ENCODE results near the gene SH3BP2. TPM values are rescaled to one million over a fixed set of nuclear protein-coding genes. Genes with fewer than 3 reads are reported as not detected.

Gene SH3BP2
- total and polyA plus RNA-seq, 2 donors from 2014 or later = 27.3 to 128 TPM

- intact Hi-C loops (cut with DNase I) = no loop called here
- no peak overlapping the region for H3K27ac ChIP-seq (ENCODE audit: low read depth in 2 of 2, low read length in 2 of 2)
- no peak for TF ChIP-seq CTCF (IDR thresholded peaks at IDR 0.05; ENCODE audit: borderline replicate concordance, extremely low read depth, insufficient read depth)
Measured at GRCh38 chr4:2833671-2834000, 40.8 kb downstream of the SH3BP2 start.

DNA sequence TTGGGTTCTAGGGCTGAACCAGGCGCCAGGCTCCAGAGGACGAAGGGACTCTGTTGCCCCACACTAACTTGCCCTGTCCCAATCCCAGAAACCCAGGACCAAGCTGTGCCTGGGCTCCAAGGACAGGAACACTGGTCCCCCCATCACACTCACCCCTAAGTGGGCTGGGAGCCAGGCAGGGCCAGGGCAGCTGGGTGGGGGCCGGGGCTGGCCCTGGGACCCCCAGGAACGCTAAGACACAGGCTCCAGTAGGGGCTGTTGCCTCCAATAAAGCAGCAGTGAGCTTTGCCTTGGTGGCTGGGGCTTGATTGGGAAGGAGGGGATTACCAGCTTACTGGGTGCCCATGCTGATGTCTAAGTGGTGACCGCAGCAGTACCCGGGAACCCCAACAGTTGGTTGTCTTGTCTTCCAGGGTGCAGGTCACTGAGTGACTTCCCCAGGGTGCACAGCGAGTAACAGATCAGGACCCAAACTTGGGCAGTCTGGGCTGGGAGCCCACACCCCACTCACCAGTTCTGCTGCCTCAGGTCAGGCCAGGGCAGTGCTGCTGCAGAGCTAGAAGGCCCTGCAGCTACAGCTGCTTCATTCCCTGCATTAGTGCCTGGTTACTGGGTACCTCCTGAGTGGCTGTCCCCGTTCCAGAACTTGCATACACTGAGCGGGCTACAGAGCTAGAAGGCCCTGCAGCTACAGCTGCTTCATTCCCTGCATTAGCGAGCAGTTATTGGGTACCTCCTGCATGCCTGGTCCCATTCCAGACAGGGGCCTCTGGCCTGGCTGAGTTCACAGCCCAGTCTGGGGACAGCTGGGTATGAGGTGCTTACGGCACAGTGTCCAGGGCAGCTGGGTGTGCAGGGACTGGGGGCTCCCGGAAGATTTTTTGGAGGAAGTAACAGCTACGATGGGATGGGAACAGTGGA lies 41.4 kb downstream of the SH3BP2 start:
- no peak for TF ChIP-seq CTCF (IDR thresholded peaks at IDR 0.05; ENCODE audit: borderline replicate concordance, extremely low read depth, insufficient read depth)
- peak in 2 of 5 donors; percentile 18 to 51 for DNase-seq
- Histone ChIP-seq H3K4me3 (ENCODE audit: low read length in 3 of 3) (no peak overlapping the region), H3K27me3 (ENCODE audit: control insufficient read depth, insufficient read depth, low read length) (no peaks in the 10 kb centered on the region), H3K4me1 (ENCODE audit: control insufficient read depth in 2 of 3, insufficient read depth in 2 of 3, low read depth in 1 of 3, low read length in 3 of 3) (peaks cover 0 to 7% (median 6%) of the 10 kb centered on the region in 3 donors), H3K9me3 (ENCODE audit: control insufficient read depth in 2 of 3, insufficient read depth in 1 of 3, low read length in 3 of 3) (no peaks in the 10 kb centered on the region), H3K27ac (ENCODE audit: low read depth in 2 of 2, low read length in 2 of 2) (no peak overlapping the region), H3K9ac (ENCODE audit: low read length in 3 of 3) (no peak overlapping the region), H3K36me3 (ENCODE audit: control insufficient read depth in 2 of 3, insufficient read depth in 3 of 3, low read length in 3 of 3) (peaks cover 0 to 28% (median 8%) of the 10 kb centered on the region in 3 donors)
- intact Hi-C loops (cut with DNase I) = no loop called here
- FAIRE-seq = no peak

More at GRCh38 chr4:2833671-2834000, 40.8 kb downstream of the SH3BP2 start:
- no peak overlapping the region for H3K9ac ChIP-seq (ENCODE audit: low read length in 3 of 3)
- FAIRE-seq (no peak), DNase-seq (peak in 1 of 5 donors; percentile 73)
- H3K27me3 ChIP-seq (ENCODE audit: control insufficient read depth, insufficient read depth, low read length) = no peaks in the 10 kb centered on the region
- H3K36me3 ChIP-seq (ENCODE audit: control insufficient read depth in 2 of 3, insufficient read depth in 3 of 3, low read length in 3 of 3) = peaks cover 0 to 28% (median 8%) of the 10 kb centered on the region in 3 donors
- no peak overlapping the region for H3K4me3 ChIP-seq (ENCODE audit: low read length in 3 of 3)
- H3K4me1 ChIP-seq (ENCODE audit: control insufficient read depth in 2 of 3, insufficient read depth in 2 of 3, low read depth in 1 of 3, low read length in 3 of 3) = peaks cover 0 to 7% (median 6%) of the 10 kb centered on the region in 3 donors
- no peaks in the 10 kb centered on the region for H3K9me3 ChIP-seq (ENCODE audit: control insufficient read depth in 2 of 3, insufficient read depth in 1 of 3, low read length in 3 of 3)

- no peaks in the 10 kb centered on the region for H3K27me3 ChIP-seq (ENCODE audit: control insufficient read depth, insufficient read depth, low read length)
- DNase-seq (peak in 1 of 5 donors; percentile 65), FAIRE-seq (no peak)
- TF ChIP-seq CTCF (IDR thresholded peaks at IDR 0.05; ENCODE audit: borderline replicate concordance, extremely low read depth, insufficient read depth) = no peak
- intact Hi-C loops (cut with DNase I) = no loop called here
- H3K4me1 ChIP-seq (ENCODE audit: control insufficient read depth in 2 of 3, insufficient read depth in 2 of 3, low read depth in 1 of 3, low read length in 3 of 3) = peaks cover 0 to 7% (median 6%) of the 10 kb centered on the region in 3 donors
- no peak overlapping the region for H3K4me3 ChIP-seq (ENCODE audit: low read length in 3 of 3)
- H3K36me3 ChIP-seq (ENCODE audit: control insufficient read depth in 2 of 3, insufficient read depth in 3 of 3, low read length in 3 of 3) = peaks cover 0 to 26% (median 4%) of the 10 kb centered on the region in 3 donors
- no peak overlapping the region for H3K27ac ChIP-seq (ENCODE audit: low read depth in 2 of 2, low read length in 2 of 2)
- H3K9me3 ChIP-seq (ENCODE audit: control insufficient read depth in 2 of 3, insufficient read depth in 1 of 3, low read length in 3 of 3) = no peaks in the 10 kb centered on the region
- H3K9ac ChIP-seq (ENCODE audit: low read length in 3 of 3) = no peak overlapping the region
Measured at GRCh38 chr4:2835978-2836377, 43.1 kb downstream of the SH3BP2 start.

Measured in kidney (tissue), 14 donors.